GM18517 (cell line): Measurements from ENCODE around the gene TENM3.

Experiments used
- ATAC-seq: cut with Tn5 transposase; IDR thresholded peaks from one replicate; pipeline ENCODE4 v1.9.1; 2021; ENCODE audit warnings: mild to moderate bottlenecking, moderate library complexity; ENCODE audit not compliant: unreplicated experiment

The TENM3 gene

GRCh38 chr4:182756161-182756690 lies 513.0 kb downstream of the TENM3 start:
- ATAC-seq = no peak

GRCh38 chr4:182758273-182758672 lies 515.1 kb downstream of the TENM3 start:
- no peak for ATAC-seq

DNA sequence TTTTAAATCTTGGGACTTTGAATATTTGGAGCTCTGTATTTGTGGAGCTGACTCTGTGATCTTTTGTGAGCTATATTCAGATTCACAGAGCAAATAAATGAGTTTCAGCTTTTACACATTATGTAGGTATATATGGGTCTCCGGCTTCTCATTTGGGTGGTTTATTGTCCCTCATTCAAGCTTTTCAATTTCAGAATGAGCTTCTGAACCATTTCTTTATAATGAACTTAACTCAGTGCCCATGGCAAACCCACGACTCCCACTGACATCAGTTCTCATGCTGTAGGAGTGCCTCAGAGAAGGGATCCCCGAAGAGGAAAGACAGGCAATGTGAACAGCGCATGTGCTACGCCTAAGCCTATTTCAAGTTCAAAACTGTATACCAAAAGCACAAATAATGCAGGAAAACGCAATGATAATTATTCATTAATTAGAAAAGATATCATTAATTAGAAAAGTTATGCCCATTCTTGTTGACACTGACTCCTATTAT lies 517.4 kb downstream of the TENM3 start:
- no peak for ATAC-seq

GRCh38 chr4:182764137-182764536 lies 520.9 kb downstream of the TENM3 start:
- no peak for ATAC-seq

DNA sequence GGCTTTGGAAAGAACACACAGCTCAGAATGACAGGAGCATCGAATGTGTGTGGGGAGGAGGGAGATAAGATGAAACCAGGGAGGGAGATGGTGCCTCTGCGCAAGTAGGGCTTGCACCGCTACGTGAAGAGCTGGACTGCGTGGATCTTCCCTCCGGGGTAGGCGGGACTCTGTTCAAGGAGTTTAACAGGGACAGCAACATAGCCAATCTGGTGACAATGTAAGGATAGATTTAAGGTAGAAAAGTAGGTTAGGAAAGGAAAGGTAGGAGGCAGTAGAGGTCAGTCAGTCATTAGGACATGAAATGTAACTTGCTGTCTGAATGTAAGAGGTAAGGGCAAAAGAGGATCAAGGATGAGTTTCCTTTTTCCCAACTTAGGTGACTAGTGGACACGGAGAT lies 521.4 kb downstream of the TENM3 start:
- no peak for ATAC-seq

DNA sequence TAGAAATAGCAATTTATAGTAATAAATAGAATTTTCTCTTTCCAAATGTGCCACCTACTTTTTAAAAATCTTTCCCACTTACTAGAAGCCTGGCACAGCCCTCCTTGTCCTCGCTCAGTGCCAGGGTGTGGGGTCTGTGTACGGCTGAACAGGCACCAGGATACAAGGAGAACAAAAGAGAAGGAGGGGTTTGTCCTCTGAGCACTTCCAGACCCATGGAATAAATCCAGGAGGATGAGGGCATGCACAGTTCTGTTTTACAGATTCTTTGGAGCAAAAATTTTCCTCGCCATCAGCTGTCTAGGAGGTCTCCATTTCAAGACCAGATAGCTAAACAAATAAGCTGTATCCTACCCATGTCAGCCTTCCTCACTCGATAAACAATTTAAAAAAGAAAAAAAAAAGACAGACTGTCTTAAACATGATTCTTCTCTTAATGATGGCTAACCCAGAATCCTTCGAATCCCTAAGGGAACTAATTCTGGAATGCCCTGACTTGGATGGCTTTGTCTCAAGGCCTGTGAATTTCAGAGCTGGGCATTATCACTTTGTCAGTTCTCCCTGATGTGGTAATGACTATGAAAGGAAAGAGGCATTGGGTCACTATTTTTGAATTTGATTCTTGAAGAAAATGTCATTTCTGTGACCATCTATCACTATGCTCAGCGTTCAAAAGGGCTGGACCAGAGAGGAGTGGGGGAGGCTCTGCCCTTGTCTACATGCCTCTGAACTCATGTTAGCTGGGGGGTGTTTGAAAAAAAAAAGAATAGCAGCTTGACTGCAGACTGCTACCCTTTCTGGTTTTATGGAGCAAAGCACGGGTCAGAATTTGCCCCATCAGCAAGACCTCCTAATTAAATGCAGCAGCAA lies 523.0 kb downstream of the TENM3 start:
- ATAC-seq = no peak

DNA sequence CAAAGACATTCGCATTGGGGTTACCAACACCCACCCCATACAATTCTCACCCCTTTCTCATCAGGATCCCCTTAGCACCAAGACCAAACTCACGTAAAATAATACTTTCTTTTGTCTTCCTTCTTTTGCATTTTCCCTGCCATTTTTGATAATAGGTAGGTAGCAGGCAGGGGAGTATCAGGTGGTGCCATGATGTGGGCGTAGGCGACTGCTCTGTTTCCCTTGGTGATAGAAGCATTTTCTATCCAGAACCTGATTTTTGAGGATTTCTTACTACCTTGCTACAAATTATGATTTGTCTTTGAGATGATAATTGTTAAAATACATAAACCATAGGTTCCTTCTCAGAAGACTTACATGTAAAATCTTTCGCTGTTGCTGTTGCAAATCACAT lies 523.7 kb downstream of the TENM3 start:
- no peak for ATAC-seq

DNA sequence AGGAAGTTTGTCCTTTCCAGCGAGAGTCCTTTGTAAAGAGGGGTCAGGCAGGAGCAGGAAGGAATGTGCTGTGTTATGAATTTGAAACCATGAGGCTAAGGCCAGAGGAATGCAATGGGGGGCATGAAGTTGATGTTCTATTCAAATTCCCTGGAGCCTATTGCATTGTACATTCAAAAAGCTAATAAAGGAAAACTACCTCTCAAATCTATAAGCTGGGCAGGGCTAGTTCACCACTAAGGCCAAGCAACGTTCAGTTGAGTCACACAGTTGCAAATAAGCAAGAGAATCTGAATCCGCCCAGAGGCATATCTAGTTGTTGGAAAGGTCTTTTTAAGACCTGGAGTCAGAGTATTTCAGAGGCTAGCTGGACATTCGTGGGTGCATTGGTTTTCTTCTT lies 525.6 kb downstream of the TENM3 start:
- ATAC-seq = no peak

- no peak for ATAC-seq
Observed at GRCh38 chr4:182770259-182770995, 527.2 kb downstream of the TENM3 start.

- no peak for ATAC-seq
Observed at GRCh38 chr4:182770996-182771514, 527.9 kb downstream of the TENM3 start.

- no peak for ATAC-seq
Observed at GRCh38 chr4:182775075-182775474, 531.9 kb downstream of the TENM3 start.

- ATAC-seq = no peak
Observed at GRCh38 chr4:182776376-182777105, 533.3 kb downstream of the TENM3 start.

- ATAC-seq = no peak
Observed at GRCh38 chr4:182778222-182778982, 535.2 kb downstream of the TENM3 start.

DNA sequence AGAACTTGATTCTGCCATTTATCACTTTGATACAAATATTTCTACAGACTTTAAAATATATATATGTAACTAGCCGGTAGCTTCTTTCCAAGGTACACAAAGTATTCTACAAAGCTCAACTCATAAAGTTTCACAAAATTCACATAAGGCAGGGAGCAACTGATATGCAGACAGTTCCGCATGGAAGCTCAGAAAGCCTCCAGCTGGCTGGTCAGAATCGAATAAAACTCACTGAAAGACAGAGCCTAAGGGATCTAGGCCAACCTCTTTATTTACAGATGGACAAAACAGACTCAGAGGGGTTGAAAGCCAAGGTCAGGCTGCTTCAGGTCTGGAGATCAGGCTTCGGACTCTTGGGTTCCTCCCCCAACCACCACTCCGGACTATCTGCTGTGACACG lies 543.8 kb downstream of the TENM3 start:
- ATAC-seq = no peak

- ATAC-seq = no peak
Observed at GRCh38 chr4:182788201-182788600, 545.0 kb downstream of the TENM3 start.

- ATAC-seq = no peak
Observed at GRCh38 chr4:182789529-182789928, 546.3 kb downstream of the TENM3 start.

GRCh38 chr4:182795446-182796238 lies 552.4 kb downstream of the TENM3 start:
- ATAC-seq = no peak

- no peak for ATAC-seq
Observed at GRCh38 chr4:182799515-182800215, 556.5 kb downstream of the TENM3 start.

- ATAC-seq = no peak
Observed at GRCh38 chr4:182800216-182800515, 557.0 kb downstream of the TENM3 start.
